ENCODE results near the gene HERC3. TPM values are rescaled to one million over a fixed set of nuclear protein-coding genes. Genes with fewer than 3 reads are reported as not detected.

HERC3 gene
- total RNA-seq (10 to 100 TPM; 34.4 to 46.2 TPM), polyA plus RNA-seq (1 to 10 TPM; 5.5 to 9.0 TPM)
- long read RNA-seq, donor 1, partial matches to known transcripts: 1 of 5 reads
- long read RNA-seq, donor 1, other reads (novel, unspliced or antisense): 4 of 5 reads
- long read RNA-seq, donor 2, partial matches to known transcripts: 7 of 16 reads
- long read RNA-seq, donor 2, other reads (novel, unspliced or antisense): 9 of 16 reads

DNA sequence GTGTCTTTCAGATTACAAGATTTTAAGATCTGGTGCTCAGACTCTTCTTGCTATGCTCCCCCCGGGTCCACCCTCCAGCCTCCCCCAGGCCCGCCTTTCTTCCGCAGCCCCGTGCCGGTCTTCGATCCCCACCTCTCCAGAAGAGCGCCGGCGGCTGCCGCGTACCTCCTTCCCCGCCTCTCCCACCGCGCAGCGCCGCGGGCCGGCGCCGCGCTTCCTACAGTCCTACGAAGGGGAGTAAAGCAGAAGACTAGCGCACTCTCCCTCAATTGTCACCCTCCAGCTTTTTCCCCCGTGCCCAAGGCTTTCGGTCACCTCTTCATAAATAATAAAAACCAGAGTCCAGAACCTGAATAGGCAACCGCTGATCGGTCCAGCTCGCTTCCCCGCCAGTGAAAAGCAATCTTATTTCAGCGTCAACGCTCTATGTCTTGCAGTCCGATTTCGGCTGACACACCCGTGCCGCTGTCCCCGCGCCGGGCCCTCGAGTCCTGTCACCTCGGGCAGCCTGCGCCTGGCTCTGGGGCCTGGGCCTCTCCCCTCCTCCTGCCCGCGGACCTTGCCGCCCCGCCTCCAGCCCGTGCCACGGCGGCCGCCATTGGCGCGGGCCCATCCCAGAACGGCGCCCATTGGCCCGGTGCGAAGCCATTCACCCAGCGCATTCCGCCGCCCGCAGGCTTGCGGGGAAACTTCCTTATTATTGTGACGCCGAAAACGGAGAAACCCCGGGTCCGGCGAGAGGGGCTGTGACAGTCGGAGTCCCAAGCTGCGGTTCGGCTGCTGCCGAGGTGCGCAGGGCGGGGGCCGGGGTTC, at the start of gene HERC3:
HERC3 (plus strand) TSS at position 694 of the 813 bp plus-strand sequence. CDS start 13,344 bp downstream, outside the sequence.
- no peaks in the 10 kb centered on the region for H3K27me3 ChIP-seq (ENCODE audit: control insufficient read depth in 1 of 2, insufficient read depth in 2 of 2, low read length in 1 of 2)
- no peaks in the 10 kb centered on the region for H3K9me3 ChIP-seq (ENCODE audit: control insufficient read depth, low read length)
- ATAC-seq (ENCODE audit: low FRiP score) (peak; percentile 100), DNase-seq (peak; percentile 95 to 97)
- H3K4me3 ChIP-seq (ENCODE audit: low read length in 2 of 2): peak within 1 kb of the TSS; percentile 60 to 86
- peak within 1 kb of the TSS; percentile 87 to 91 for H3K27ac ChIP-seq (ENCODE audit: low read depth in 1 of 2, low read length in 2 of 2)
- intact Hi-C loops (cut with DNase I): loop anchor here (2.0 to 5.0 kb wide), 4 partner anchors 21 to 67 kb away; no protein-coding TSS in a partner anchor
- WGBS, 2 donors: 0 to 1% methylated on average over 73 of the region's 73 CpGs
- H3K4me1 ChIP-seq (ENCODE audit: control insufficient read depth in 1 of 2, insufficient read depth in 2 of 2, low read length in 2 of 2): no peaks in the 10 kb centered on the region
- no peaks in the 10 kb centered on the region for H3K36me3 ChIP-seq (ENCODE audit: control insufficient read depth in 1 of 2, insufficient read depth in 2 of 2, low read length in 1 of 2)

DNA sequence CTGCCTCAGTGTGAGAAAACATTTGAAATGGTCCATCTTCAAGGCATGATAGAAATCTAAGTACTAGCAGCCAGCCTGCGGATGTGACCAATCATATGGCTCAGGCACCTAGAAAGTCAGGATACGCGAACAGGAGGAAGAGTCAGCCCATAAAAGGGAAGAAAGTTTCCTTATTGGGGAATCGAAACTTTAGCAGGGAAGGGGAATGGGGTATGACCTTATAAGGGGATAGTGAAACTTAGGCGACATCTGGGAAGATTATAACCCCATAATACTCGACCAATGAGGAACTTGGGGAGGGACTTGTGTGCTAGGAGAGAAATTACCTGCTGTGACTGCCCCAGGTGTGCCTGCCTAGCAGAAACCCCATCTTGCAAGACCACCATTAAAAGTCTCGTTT, 42.5 kb upstream of the HERC3 start:
- DNase-seq: no peak
- Histone ChIP-seq H3K27me3 (ENCODE audit: control insufficient read depth in 1 of 2, insufficient read depth in 2 of 2, low read length in 1 of 2) (no peaks in the 10 kb centered on the region), H3K4me3 (ENCODE audit: low read length in 2 of 2) (no peak overlapping the region), H3K9me3 (ENCODE audit: control insufficient read depth, low read length) (no peaks in the 10 kb centered on the region), H3K27ac (ENCODE audit: low read depth in 1 of 2, low read length in 2 of 2) (no peak overlapping the region), H3K4me1 (ENCODE audit: control insufficient read depth in 1 of 2, insufficient read depth in 2 of 2, low read length in 2 of 2) (no peaks in the 10 kb centered on the region), H3K36me3 (ENCODE audit: control insufficient read depth in 1 of 2, insufficient read depth in 2 of 2, low read length in 1 of 2) (no peaks in the 10 kb centered on the region)
- intact Hi-C loops (cut with DNase I): no loop called here
- WGBS, 2 donors: 87 to 90% methylated on average over 7 of the region's 7 CpGs
- ATAC-seq (ENCODE audit: low FRiP score): no peak

DNA sequence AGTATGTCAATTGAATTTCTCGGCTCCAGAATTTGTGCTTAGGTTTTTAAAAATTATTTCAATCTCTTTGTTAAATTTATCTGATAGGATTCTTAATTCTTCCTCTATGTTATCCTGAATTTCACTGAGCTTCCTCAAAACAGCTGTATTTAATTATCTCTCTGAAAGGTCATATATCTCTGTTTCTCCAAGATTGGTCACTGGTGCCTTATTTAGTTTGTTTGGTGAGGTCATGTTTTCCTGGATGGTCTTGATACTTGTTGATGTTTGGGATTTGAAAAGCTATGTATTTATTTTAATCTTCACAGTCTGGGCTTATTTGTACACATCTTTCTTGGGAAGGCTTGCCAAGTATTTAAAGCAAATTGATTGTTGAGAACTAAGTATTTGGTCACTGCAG, 24.7 kb upstream of the HERC3 start:
- Histone ChIP-seq H3K36me3 (ENCODE audit: control insufficient read depth in 1 of 2, insufficient read depth in 2 of 2, low read length in 1 of 2) (no peaks in the 10 kb centered on the region), H3K27me3 (ENCODE audit: control insufficient read depth in 1 of 2, insufficient read depth in 2 of 2, low read length in 1 of 2) (no peaks in the 10 kb centered on the region), H3K4me1 (ENCODE audit: control insufficient read depth in 1 of 2, insufficient read depth in 2 of 2, low read length in 2 of 2) (no peaks in the 10 kb centered on the region), H3K27ac (ENCODE audit: low read depth in 1 of 2, low read length in 2 of 2) (no peak overlapping the region), H3K4me3 (ENCODE audit: low read length in 2 of 2) (no peak overlapping the region), H3K9me3 (ENCODE audit: control insufficient read depth, low read length) (no peaks in the 10 kb centered on the region)
- DNase-seq: no peak
- intact Hi-C loops (cut with DNase I): no loop called here
- no peak for ATAC-seq (ENCODE audit: low FRiP score)
- 91 to 92% methylated on average over 1 of the region's 1 CpG for WGBS, 2 donors

DNA sequence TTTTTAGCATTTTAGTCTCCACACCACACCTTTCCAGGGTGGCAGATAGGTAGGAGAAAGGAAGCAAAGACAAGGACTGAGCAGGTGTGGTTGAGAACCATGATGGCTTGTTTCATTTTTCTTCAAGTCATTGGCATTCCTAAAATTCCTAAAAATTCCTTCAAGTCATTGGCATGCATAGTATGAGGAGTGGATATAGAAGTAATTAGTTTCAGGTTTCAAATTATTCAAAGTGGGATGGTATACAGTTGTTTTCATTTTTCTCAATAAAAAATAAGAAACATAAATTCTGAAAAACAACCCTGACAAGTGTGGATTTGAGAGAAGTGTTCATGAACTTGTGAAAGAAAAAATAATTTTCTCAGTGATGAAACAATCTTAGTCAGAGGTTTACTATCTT, 22.3 kb upstream of the HERC3 start:
- intact Hi-C loops (cut with DNase I): no loop called here
- Histone ChIP-seq H3K27me3 (ENCODE audit: control insufficient read depth in 1 of 2, insufficient read depth in 2 of 2, low read length in 1 of 2) (no peaks in the 10 kb centered on the region), H3K4me3 (ENCODE audit: low read length in 2 of 2) (no peak overlapping the region), H3K4me1 (ENCODE audit: control insufficient read depth in 1 of 2, insufficient read depth in 2 of 2, low read length in 2 of 2) (peaks cover 0 to 2% of the 10 kb centered on the region in 2 donors), H3K27ac (ENCODE audit: low read depth in 1 of 2, low read length in 2 of 2) (no peak overlapping the region), H3K36me3 (ENCODE audit: control insufficient read depth in 1 of 2, insufficient read depth in 2 of 2, low read length in 1 of 2) (no peaks in the 10 kb centered on the region), H3K9me3 (ENCODE audit: control insufficient read depth, low read length) (no peaks in the 10 kb centered on the region)
- ATAC-seq (ENCODE audit: low FRiP score) (no peak), DNase-seq (no peak)

GRCh38 chr4:88573276-88573980, 18.9 kb upstream of the HERC3 start:
- no peak overlapping the region for H3K27ac ChIP-seq (ENCODE audit: low read depth in 1 of 2, low read length in 2 of 2)
- H3K36me3 ChIP-seq (ENCODE audit: control insufficient read depth in 1 of 2, insufficient read depth in 2 of 2, low read length in 1 of 2): no peaks in the 10 kb centered on the region
- no peak for ATAC-seq (ENCODE audit: low FRiP score)
- no peak for DNase-seq
- WGBS, 2 donors: 22 to 29% methylated on average over 2 of the region's 2 CpGs
- peaks cover 0 to 2% of the 10 kb centered on the region in 2 donors for H3K4me1 ChIP-seq (ENCODE audit: control insufficient read depth in 1 of 2, insufficient read depth in 2 of 2, low read length in 2 of 2)
- intact Hi-C loops (cut with DNase I): no loop called here
- H3K27me3 ChIP-seq (ENCODE audit: control insufficient read depth in 1 of 2, insufficient read depth in 2 of 2, low read length in 1 of 2): no peaks in the 10 kb centered on the region
- H3K9me3 ChIP-seq (ENCODE audit: control insufficient read depth, low read length): no peaks in the 10 kb centered on the region
- H3K4me3 ChIP-seq (ENCODE audit: low read length in 2 of 2): no peak overlapping the region

GRCh38 chr4:88573995-88574394, 18.3 kb upstream of the HERC3 start:
- H3K27me3 ChIP-seq (ENCODE audit: control insufficient read depth in 1 of 2, insufficient read depth in 2 of 2, low read length in 1 of 2): no peaks in the 10 kb centered on the region
- DNase-seq (no peak), ATAC-seq (ENCODE audit: low FRiP score) (no peak)
- H3K9me3 ChIP-seq (ENCODE audit: control insufficient read depth, low read length): no peaks in the 10 kb centered on the region
- H3K4me1 ChIP-seq (ENCODE audit: control insufficient read depth in 1 of 2, insufficient read depth in 2 of 2, low read length in 2 of 2): peaks cover 0 to 2% of the 10 kb centered on the region in 2 donors
- 35 to 40% methylated on average over 2 of the region's 2 CpGs for WGBS, 2 donors
- intact Hi-C loops (cut with DNase I): no loop called here
- H3K4me3 ChIP-seq (ENCODE audit: low read length in 2 of 2): no peak overlapping the region
- no peaks in the 10 kb centered on the region for H3K36me3 ChIP-seq (ENCODE audit: control insufficient read depth in 1 of 2, insufficient read depth in 2 of 2, low read length in 1 of 2)
- H3K27ac ChIP-seq (ENCODE audit: low read depth in 1 of 2, low read length in 2 of 2): no peak overlapping the region

DNA sequence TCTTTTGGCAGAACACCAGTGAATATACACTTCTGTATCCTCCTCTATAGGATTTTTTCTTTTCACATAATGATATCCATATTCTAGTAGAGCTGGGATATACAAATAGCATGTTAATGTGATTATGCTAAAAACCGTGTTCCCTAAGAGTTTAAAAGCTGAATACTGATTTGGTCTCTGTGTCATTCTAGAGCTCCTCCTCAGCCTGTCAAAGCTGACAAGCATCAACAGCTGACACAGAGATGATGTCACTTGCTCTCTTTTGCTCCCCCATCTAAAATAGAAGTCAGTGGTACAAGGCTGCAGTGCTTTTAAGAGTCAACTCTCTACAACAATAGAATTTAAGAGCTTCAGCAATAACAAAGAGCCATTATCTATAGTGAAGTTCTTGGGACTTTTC, 17.1 kb upstream of the HERC3 start:
- H3K4me1 ChIP-seq (ENCODE audit: control insufficient read depth in 1 of 2, insufficient read depth in 2 of 2, low read length in 2 of 2): peaks cover 0 to 2% of the 10 kb centered on the region in 2 donors
- no peaks in the 10 kb centered on the region for H3K27me3 ChIP-seq (ENCODE audit: control insufficient read depth in 1 of 2, insufficient read depth in 2 of 2, low read length in 1 of 2)
- no peak overlapping the region for H3K4me3 ChIP-seq (ENCODE audit: low read length in 2 of 2)
- DNase-seq (no peak), ATAC-seq (ENCODE audit: low FRiP score) (no peak)
- intact Hi-C loops (cut with DNase I): no loop called here
- H3K27ac ChIP-seq (ENCODE audit: low read depth in 1 of 2, low read length in 2 of 2): no peak overlapping the region
- no peaks in the 10 kb centered on the region for H3K9me3 ChIP-seq (ENCODE audit: control insufficient read depth, low read length)
- WGBS, 2 donors: 66 to 80% methylated on average over 1 of the region's 1 CpG
- no peaks in the 10 kb centered on the region for H3K36me3 ChIP-seq (ENCODE audit: control insufficient read depth in 1 of 2, insufficient read depth in 2 of 2, low read length in 1 of 2)

GRCh38 chr4:88582493-88582892, 9.8 kb upstream of the HERC3 start:
- Histone ChIP-seq H3K27ac (ENCODE audit: low read depth in 1 of 2, low read length in 2 of 2) (no peak overlapping the region), H3K27me3 (ENCODE audit: control insufficient read depth in 1 of 2, insufficient read depth in 2 of 2, low read length in 1 of 2) (no peaks in the 10 kb centered on the region), H3K4me3 (ENCODE audit: low read length in 2 of 2) (no peak overlapping the region), H3K36me3 (ENCODE audit: control insufficient read depth in 1 of 2, insufficient read depth in 2 of 2, low read length in 1 of 2) (no peaks in the 10 kb centered on the region), H3K4me1 (ENCODE audit: control insufficient read depth in 1 of 2, insufficient read depth in 2 of 2, low read length in 2 of 2) (no peaks in the 10 kb centered on the region), H3K9me3 (ENCODE audit: control insufficient read depth, low read length) (no peaks in the 10 kb centered on the region)
- no peak for ATAC-seq (ENCODE audit: low FRiP score)
- intact Hi-C loops (cut with DNase I): no loop called here
- DNase-seq: no peak
- WGBS, 2 donors: 77 to 86% methylated on average over 2 of the region's 2 CpGs

Measured in aorta (tissue), 5 donors.